GM15510 (cell line): ENCODE results near the gene CELSR1.

ENCODE experiments used
- POLR2A ChIP-seq: IDR thresholded peaks from 3 replicates; pipeline ENCODE4 v1.6.1; 2011; ENCODE audit warnings: borderline replicate concordance; ENCODE audit not compliant: insufficient read length; ENCODE audit errors: extremely low read depth

The CELSR1 gene

DNA sequence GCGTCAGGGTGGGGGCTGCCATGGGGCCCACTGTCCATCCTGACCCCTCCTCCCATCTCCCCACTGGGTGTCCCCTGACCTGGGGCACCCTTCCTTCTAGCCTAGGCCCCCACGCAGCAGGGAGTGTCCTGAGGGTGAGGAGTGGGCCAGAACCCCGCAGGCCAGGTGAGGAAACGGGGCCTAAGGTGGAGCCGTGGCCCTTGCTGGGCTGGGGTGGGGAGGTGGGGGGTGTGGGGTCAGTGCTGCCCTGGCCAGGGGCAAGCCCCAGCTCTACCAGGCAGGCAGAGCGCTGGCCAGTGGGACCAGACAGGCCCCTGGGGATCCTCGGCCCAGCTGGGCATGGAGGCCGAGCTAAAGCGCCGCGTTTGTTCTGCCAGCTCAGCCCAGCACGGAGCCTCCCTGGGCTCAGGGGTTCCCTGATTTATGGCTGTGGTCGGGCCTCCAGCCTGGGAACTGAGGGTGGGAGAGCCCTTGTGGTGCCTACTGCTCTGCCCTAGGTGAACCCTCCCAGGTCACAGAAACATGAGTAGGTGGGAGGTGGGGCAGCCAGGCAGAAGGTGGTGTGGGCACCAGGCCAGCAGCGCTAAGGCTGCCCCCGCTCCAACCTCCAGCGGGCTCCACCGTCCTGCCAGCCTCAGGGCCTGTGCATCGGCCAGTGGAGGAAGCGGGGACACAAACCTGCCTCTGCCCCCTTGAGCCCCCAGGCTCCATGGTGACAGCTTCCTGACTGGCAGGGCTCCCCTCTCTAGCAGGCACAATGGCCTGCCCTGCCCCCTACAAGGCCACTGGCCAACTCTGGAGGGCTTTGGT, 179.5 kb downstream of the CELSR1 start:
- no peak for TF ChIP-seq POLR2A

- no peak for TF ChIP-seq POLR2A
Observed at GRCh38 chr22:46356496-46357480, 180.6 kb downstream of the CELSR1 start.

- no peak for TF ChIP-seq POLR2A
Observed at GRCh38 chr22:46355996-46356471, 181.4 kb downstream of the CELSR1 start.

DNA sequence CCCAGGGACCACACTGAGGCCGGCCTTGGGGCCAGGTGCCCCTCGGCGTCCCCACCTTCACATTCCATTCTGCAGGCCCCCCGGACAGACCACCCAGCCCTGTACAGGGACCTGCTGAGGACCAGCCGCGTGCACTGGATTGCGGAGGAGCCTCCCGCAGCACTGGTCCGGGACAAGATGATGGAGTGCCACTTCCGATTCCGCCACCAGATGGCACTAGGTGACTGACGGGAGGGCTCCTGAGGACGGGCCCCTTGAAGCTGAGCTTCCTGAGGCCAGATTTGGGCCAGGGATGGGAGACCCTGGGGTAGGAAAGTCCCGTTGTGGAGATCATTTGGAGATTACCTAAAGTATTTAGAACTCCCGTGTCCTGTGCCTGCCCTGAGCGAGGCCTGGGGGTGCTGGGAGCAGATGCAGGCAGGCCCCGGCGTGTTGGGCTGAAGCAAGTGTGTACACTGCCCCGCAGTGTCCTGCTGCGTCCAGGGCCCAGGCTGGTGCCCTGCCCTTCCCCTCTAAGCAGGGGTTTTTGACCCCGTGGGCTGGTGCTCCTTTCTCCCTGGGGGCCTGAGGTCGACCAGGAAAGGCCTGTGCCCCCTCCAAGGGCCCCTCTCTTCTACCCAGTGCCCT, 181.9 kb downstream of the CELSR1 start:
- TF ChIP-seq POLR2A = no peak

DNA sequence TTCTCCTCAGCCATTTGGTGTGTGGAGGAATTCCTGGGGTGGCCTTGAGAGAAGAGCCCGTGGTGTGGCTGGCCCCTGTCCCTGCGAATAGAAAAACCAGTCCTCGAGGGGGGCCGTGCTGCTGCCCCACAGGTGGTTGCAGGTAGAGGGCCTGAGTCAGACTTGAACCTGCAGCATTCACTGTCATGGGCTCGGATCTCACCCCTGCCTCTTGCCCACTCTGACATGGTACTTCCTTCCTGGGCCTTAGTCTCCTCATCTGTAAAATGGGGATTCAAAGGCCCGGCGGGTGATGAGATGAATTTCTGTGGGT, 182.5 kb downstream of the CELSR1 start:
- no peak for TF ChIP-seq POLR2A

GRCh38 chr22:46354176-46354992, 183.0 kb downstream of the CELSR1 start:
- no peak for TF ChIP-seq POLR2A

GRCh38 chr22:46353483-46354105, 183.8 kb downstream of the CELSR1 start:
- no peak for TF ChIP-seq POLR2A

- TF ChIP-seq POLR2A = no peak
Observed at GRCh38 chr22:46352691-46353386, 184.6 kb downstream of the CELSR1 start.

DNA sequence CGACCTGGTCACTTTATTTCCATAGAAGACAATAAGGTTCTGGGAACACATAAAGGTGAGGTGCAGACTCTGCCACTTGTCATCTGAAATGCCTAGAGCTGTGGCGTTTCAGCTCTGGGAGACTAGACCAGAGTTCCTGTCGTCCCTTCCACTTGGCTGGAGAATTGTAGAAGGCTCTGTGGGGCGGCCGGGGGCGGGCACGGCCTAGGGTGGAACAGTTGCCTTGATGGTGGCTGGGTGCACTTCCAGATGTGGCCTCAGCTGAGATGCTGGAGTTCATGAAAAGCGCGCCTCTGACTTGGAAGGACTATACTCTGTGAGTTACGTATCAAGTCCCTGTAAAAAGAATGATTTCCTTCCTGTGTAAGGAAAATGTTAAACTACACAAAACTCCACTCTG, 185.1 kb downstream of the CELSR1 start:
- TF ChIP-seq POLR2A = no peak

- no peak for TF ChIP-seq POLR2A
Observed at GRCh38 chr22:46351767-46352166, 185.7 kb downstream of the CELSR1 start.

GRCh38 chr22:46351131-46351735, 186.2 kb downstream of the CELSR1 start:
- no peak for TF ChIP-seq POLR2A

DNA sequence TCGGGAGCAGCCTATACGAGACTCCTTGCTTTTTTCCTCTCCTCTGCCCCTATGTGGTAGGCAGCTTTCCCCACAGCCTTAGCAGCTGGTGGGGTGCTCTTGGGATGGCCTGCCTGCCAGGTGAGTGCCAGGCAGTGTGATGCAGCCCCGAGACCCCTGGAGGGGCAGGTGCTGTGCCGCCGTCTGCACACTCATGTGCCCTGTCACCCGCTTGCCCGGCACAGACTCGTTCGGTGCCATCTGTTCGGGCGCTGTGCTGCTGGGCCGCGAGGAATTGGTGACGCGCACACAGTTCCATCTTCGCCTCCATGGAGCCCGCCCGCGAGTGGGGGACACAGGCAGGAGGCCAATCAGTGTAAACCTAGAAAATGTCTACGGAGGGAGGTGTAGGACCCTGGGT, 186.8 kb downstream of the CELSR1 start:
- no peak for TF ChIP-seq POLR2A

- TF ChIP-seq POLR2A = no peak
Observed at GRCh38 chr22:46350121-46350520, 187.3 kb downstream of the CELSR1 start.
